NCI-H1417 treated with DMSO at 0.1 percent for 48 hours (cell line): Measurements from ENCODE around the gene ABCB11.
"Not testable (repeated sequence)": the region's sequence is repeated elsewhere in the genome, so short reads cannot be mapped to it uniquely, and the experiment has no call there.

Experiments
- DNase-seq: peaks from one replicate; lab custom pipeline; 2025; lab: John Stamatoyannopoulos, UW

Gene ABCB11

DNA sequence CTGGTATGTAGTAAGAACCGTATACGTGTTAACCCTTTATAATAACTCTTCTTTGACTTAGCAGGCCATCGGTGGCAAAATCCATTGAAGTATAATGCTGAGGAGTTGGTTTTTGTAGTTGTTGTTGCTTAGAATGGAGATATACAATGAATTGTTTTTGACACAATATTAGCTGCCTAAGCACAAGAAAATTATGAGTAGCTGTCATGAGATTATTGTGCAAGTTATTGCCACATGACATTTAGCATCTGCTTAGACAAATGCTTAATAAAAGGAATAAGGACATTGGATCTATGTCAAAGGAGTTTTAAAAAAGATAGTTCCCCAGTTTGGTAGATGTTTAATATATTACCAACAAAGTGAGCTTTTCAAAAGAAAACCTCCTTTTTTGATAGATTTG, 59.9 kb downstream of the ABCB11 start:
- no peak for DNase-seq

DNA sequence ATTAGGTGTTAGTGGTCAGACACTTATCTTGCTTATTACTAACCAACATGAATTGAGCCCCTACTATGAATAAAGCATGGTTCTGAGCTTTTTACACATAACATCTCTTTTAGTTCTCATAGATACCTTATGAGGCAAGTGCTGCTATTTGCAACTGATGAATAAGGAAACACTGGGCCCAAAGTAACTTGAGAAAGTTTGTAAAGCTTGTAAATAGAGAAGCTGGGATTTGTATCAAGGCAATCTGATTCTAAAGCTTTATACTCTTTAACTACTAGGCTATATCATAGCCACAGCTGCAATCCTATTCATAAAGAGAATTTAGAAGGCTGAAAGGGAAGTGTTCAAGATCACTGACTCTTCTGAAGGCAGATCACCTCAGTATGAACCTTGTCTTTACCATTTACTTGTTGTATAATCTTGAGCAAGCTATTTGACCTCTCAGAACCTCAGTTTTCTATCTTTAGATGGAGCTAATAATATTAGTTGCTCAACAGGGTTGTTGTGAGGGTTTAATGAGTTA, 60.4 kb downstream of the ABCB11 start:
- no peak for DNase-seq

DNA sequence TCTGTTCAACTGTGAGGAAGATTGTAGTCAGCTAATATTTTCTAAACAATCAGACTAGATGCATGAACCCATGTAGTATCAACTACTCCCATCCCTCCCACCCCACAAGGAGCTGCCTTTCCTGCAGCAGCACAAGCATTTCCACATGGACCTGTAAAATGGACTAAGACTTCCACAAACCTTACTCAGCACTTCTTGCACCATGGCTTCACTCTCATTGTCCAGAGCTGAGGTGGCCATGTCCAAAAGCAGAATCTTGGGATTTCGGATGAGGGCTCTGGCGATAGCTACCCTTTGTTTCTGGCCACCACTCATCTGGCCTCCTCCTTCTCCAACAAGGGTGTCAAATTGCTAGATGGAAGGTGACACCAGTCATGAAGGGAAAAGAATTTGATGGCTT, 61.3 kb downstream of the ABCB11 start:
- no peak for DNase-seq

DNA sequence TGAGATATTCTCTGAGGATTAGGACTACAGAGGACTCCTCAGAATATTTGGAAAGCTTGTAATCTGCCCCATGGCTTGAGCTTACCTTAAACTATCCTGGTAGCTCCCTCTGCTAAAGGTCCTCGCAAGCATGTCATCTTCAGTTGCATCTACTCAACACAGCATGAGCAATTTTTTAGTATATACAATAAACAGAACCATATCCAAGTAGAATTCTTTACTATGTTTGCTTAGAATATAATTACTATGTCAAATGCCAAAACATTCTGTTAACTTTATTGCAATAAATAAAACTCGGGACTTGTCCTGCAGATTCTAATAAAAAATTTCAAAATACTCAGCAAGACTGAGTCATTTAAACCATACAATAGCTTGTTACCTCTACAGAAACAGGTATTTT, 62.8 kb downstream of the ABCB11 start:
- no peak for DNase-seq

DNA sequence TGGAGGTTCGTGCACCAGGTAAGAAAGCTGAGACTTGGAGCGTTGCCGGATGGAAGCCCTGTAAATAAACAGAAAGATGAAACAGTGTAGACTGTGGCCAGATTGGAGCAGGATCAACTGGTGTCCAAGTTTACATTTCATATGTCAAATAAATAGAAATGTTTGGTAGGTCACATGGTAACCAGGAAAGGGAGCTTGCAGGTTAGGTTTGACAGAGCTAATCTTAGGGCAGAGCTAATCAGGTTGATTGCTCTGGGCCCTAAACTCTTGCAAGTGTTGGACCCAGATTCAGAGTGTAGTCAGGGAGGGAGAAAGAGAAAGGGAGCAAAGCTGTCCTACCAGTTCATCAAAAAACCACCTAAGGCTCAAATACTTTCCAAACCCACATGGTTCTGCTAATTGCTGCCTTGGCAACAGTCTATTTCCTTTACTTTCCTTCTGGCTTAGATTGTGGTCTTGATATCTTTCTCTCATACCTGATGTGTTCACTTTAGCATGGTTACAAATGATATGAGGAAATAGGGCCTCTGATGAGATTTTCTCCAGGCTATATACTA, 66.8 kb downstream of the ABCB11 start:
- DNase-seq: no peak

DNA sequence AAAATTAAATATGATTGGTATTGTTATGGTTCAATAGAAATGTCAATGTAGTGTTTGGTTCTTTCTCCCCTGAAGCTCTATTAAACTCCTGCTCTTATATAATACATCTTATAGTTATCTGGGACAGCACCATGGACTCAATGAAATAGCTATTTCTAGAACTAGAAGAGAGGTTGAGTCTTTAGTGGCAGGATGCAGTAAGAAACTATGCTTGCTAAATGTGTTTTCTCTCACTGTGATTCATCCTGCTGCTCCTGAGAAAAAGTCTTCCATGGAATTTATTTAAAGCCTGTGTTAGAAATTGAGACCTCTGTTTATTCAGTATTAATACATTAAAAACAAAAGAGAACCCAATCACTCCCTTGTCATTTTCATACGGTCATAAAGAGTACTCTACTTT, 68.5 kb downstream of the ABCB11 start:
- no peak for DNase-seq

DNA sequence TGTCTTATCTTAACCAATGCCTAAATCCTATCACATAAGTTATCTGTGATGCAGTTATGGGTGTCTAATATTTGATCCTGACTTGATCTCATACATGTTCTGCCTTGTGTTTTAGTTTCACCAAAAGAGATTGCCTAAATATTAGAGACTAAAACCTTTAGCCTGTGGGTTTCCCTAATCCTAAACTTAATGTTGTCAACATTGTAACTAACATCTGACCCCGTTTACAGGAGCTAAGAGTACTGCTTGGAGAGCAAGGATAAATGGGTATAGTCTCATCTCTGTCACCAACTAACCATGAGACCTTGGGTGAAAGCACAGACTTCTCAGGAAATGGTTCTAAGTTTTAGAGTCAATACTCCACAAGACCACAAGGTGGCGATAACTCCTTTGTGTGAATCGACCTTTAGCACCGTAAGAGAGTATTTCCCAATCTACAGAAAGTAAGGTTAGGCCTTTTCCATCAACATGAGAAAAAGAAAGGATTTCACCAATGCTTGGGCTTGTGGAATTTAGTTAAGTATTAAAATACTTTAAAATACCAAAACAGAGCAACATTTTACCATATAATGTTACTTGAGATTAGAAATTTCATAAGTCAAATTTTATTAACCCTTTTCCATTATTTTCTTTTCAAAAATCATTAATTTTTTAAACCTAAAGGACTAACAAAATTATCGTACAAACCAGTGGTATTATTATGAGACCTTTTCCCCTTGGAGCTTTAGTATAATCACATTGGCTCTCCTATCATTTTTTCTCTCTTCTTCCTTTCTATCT, 69.5 kb downstream of the ABCB11 start:
- no peak for DNase-seq

DNA sequence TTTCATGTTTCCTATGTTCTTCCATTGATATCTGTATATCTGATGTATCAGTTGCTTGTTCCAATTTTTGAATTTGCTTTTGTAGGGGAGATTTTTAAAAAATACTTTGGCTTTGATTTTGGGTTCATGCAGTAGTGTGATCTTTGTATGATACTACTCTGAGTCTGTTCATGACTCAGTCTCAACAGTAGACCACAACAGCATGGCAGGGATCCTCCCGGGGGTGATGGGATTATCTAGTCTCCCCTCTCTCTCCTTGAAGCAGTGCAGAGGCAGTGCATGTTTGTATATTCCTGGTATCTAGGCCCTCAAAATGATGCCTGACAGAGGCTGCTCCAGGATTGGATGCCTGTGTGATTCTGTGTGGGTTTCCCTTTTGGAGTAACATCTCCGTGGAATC, 74.7 kb downstream of the ABCB11 start:
- DNase-seq: no peak

DNA sequence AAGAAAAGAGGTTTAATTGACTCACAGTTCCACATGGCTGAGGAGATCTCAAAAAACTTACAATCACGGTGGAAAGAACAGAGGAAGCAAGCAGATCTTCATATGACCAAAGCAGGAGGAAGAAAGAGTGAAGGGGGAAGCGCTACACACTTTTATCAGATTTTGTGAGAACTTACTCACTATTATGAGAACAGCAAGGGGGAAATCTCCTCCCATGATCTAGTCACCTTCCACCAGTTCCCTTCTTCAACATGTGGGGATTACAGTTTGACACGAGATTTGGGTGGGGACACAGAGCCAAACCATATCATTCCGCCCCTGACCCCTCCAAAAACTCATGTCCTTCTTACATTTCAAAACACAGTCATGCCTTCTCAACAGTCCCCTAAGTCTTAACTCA, 75.8 kb downstream of the ABCB11 start:
- DNase-seq: no peak

DNA sequence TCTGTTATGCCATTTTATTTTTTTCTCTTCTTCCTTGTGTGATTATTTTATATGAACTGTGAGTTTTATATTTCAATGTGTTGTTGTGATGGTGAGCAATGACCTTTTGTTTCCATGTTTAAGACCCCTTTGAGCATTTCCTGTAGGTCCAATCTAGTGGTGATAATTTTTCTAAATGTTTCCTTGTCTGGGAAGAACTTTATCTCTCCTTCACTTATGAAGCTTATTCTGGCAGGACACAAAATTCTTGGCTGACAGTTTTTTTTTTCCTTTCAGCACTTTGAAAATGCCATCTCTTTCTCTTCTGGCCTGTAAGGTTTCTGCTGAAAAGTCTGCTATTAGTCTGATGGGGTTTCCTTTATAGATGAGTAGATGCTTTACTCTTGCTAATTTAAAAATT, 76.9 kb downstream of the ABCB11 start:
- DNase-seq: no peak

DNA sequence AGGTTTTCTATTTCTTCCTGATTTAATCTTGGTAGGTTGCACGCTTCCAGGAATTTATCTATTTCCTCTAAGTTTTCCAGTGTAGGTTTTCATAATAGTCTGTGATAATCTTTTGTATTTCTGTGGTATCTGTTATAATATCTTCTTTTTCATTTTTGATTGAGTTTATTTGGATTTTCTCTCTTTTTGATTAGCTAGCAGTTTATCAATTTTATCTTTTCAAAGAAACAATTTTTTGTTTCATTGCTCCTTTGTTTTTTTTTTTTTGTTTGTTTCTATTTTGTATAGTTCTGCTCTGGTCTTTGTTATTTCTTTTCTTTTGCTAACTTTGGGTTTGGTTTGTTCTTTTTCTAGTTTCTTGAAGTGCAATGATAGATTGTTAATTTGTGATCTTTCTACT, 78.7 kb downstream of the ABCB11 start:
- DNase-seq: no peak

DNA sequence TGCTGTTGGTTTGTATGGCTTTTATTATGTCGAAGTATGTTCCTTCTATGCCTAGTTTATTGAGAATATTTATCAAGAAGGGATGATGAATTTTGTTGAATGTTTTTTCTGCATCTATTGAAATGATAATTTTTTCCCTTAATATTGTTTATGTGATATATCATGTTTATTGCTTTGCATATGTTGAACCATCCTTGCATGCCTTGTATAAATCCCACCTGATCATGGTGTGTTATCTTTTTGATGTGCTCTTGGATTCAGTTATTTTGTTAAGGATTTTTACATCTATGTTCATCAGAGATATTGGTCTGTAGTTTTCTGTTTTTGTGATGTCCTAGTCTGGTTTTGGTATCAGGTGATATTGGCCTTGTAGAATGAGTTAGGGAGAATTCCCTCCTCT, 79.3 kb downstream of the ABCB11 start:
- DNase-seq: no peak

DNA sequence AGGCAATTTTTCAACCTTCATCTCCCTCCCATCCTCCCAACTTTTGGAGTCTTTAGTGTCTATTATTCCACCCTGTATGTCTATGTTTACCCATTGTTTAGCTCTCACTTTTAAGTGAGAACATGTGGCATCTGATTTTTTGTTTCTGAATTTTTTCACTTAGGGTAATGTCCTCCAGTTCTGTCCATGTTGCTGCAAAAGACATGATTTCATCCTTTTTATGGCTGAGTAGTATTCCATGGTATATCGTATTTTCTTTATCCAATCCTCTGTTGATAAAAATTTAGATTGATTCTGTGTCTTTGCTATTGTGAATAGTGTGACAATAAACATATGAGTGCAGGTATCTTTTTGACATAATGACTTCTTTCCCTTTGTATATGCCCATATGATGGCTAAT, 81.8 kb downstream of the ABCB11 start:
- DNase-seq: no peak

DNA sequence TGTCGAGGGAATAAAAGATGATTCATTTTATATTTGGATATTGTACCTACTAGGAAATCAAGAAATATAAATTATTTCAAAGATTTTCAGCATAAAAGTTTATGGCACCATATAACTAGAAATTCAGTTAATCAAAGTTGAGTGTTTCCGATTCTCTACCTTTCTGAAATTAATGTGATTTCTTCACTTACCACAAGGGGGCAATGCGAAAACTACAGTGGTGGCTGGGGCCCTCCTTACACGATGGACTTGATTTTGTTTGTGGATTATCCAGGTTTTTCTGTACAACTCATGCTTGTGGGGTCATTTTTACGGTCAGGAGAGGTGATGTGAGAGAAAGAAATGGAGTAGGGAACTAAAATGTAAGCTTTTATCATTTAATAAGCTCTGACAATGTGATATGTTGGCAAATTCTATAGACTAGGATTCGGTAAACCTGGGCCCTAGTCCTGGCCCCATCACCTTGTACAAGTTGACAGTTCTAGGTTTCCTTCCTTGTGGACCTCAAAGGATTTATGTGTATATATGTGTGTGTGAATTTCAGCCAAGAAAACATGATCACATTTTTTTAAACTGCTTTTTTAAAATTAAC, 82.4 kb downstream of the ABCB11 start:
- DNase-seq: no peak

DNA sequence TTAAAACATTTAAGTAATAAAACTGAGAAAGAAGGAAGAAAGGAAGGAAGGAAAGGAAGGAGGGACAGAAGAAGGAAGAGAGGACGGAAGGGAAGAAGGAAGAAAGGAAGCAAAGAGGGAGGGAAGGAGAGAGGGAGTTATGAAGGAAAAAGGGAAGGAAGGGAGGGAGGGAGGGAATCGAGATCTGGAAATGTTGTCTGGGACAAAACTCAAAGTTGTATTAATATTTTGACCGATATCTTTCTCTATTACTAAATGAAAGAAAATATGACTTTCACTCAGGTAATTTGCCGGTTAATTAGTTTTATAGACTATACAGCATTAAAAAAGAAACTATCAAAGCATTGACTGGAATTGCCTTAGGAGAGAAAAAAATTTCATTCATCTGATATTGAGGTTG, 85.6 kb downstream of the ABCB11 start:
- no peak for DNase-seq

DNA sequence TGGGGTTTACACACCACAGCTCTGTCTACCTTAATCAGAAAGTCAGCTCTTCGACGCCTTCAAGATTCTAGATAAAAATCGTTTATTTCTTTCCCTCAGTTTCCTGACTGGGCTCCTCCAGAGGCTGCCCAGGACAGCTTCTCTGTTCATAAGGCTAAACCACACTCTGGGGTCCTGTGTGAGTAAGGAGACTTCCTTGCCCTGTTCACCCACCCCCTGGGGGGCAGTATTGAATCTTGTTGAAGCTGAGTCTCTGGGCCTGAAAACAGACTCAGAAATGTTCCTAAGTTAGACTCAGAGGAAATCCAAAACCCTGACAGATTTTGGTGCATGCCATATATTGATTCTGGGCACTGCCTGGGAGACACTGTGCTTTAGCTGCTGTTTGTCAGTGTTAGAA, 87.1 kb downstream of the ABCB11 start:
- no peak for DNase-seq

DNA sequence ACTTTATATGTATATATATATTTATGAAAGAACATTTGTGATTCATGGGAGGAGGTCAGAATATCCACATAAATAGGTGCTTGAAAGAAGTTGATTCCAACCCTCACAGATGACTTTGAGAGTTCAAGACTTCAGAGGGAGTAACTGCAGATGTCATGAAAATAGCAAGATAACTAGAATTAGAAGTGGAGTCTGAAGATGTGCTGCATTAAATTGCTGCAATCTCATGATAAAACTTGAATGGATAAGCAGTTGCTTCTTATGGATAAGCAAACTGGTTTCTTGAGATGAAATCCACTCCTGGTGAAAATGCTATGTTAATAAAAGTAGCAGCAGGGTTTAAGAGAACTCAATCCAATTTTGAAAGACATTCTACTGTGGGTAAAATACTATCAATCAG, 89.8 kb downstream of the ABCB11 start:
- DNase-seq: no peak

DNA sequence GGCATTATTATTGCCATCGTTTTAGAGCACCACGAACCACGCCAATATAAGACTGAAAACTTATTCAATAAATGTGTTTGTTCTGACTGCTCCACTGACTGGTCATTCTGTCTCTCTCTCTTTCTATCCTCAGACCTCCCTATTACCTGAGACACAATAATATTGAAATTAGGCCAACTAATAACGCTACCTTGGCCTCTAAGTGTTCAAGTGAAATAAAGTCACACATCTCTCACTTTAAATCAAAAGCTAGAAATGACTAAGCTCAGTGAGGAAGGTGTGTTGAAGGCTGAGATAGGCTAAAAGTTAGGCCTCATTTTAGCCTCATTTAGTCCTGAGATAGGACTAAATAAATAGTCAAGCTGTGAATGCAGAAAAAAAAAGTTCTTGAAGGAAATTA, 91.2 kb downstream of the ABCB11 start:
- DNase-seq: no peak

DNA sequence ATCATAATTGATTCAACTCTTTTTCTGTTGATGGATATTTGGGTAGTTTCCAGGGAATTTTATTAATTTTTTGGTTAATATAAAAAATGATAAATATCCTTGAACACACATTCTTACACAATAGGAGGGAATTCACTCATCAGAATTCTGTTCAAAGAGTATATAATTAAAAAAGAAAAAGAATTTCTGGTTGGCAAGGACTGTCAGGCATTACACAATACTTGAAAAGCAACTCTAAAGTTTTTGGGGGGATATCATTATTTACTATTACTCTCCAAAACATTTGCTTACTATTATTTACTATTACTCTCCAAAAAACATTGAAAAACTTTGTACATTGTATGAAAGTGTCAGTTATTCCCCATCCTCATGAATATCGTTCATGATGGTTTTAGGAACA, 92.1 kb downstream of the ABCB11 start:
- no peak for DNase-seq

DNA sequence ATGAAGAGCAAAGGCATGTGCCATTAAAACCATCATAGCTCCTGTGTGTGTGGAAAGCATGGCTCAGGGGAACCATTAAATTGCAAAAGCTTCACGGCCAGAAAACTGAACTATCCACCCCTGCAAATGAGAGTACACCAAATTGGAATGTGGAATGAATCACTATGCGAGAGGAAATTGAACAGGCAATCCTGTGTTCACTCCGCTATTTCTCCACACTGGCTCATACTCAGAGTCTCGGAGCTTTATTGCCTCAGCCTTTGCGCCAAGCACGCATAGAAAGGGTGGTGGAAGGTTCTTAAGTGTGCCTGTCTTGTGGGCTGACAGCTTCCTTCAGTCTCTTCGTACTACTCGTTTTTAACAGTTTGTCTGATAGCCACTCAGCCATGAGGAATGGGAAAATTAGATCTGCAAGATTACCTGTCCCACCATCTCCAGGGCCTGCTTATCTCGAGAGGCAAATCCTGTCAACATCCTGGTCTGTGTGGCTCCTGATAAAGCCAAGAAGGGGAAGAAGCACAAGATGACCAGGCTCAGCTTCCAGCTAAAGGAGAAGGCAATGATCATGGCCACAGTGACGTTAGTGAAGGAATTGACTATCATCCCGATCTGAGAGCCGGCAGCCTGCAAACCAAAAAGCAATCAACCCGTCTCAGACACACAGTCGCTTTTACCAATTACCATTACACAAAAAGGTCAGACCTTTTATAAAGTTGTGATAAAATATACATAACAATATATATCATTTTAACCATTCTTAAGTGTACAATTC, 95.1 kb downstream of the ABCB11 start:
- no peak for DNase-seq

DNA sequence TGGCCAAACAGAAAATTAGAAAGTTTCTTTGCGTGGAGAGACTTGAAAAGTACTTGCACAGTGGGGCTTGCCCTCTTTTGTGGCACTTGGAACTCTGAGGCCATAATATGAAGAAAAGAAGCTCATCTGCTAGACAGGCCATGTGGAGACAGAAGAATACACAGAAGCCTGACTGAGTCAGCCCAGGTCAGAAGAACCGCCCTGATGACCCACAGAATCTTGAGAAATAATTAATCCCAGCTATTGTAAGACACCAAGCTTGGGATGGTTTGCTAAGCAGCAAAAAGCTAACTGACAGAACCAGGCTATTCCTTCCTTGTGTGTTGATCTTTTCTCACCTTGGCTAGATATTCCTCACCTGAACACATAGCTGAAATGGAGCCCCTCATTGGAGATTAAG, 96.3 kb downstream of the ABCB11 start:
- DNase-seq: no peak

DNA sequence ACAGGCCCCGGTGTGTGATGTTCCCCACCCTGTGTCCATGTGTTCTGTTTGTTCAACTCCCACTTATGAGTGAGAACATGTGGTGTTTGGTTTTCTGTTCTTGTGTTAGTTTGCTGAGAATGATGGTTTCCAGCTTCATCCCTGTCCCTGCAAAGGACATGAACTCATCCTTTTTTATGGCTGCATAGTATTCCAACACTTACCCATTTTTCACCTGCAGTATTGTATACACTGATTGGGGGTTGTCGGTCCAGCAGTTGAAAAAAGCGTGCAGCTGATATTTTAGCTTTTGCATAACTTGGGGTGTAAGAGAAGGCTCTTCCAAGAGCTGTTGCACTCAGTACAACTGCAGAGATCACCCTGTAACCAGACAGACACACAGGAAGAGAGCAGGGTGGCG, 99.0 kb downstream of the ABCB11 start:
- not testable (repeated sequence) for DNase-seq

DNA sequence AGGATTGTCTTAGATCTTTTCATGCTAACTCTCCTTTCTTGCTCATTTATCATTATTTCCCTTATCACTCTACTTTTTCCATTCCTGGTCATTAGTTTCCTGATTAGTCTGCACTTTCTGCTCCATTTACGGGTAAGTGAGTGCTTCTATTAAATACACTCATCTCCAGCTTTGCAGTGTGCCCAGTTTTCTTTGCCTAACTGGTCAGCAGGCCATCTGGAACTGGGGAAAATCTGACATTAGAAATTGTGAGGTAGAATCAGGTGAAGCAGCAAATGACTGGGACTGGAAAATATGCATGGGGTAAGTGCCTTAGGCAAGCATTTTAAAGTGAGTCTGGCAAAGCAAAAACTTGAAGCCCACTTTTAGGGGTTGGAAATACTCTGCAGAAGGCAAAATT, 100.9 kb downstream of the ABCB11 start:
- DNase-seq: no peak
